Astrocyte (in vitro differentiated cells and primary cell): ENCODE measurements around the gene AZIN2.

ENCODE experiments used
- CTCF ChIP-seq: IDR thresholded peaks from 2 replicates; pipeline ENCODE4 v1.5.1; 2011; ENCODE audit warnings: low read depth, mild to moderate bottlenecking, inconsistent platforms, low read length, moderate library complexity; ENCODE audit not compliant: insufficient read depth
- EZH2 ChIP-seq: IDR thresholded peaks from 2 replicates; pipeline ENCODE4 v1.6.1; 2012; ENCODE audit warnings: mild to moderate bottlenecking, low read length, inconsistent platforms; ENCODE audit not compliant: insufficient read depth

- no peak for TF ChIP-seq EZH2
- TF ChIP-seq CTCF: no peak
Measured at GRCh38 chr1:33169290-33170055, 88.5 kb downstream of the AZIN2 start.
